K562 (cell line): Measurements from ENCODE around the gene OLIG3. TPM values are rescaled to one million over a fixed set of nuclear protein-coding genes. Genes with fewer than 3 reads are reported as not detected.

ENCODE experiments used
- ATAC-seq: fragments of 200-7000 bp; cut with Tn5 transposase; 3 replicates; pipeline ENCODE4 v1.9.1; 2020; ENCODE audit warnings: moderate library complexity
- BruUV-seq: library from RNA; stranded (reverse); fragments of 400-500 nt; replicated peaks from 2 replicates; lab custom pipeline; 2021; lab: Mats Ljungman, UMichigan
- CTCF ChIA-PET: fragments of 300-600 bp; formaldehyde crosslinking; extraction: SDS; loops from one replicate; lab custom pipeline; 2021; ENCODE audit warnings: low intra/inter-chr PET ratio; lab: Yijun Ruan, JAX
- POLR2A ChIA-PET: fragments of 300-600, 350-650 bp; sonication (Branson Sonifier 250); formaldehyde crosslinking; extraction: SDS; loops from one replicate; lab custom pipeline; 2021; ENCODE audit warnings: antibody characterized with exemption, inconsistent platforms; lab: Yijun Ruan, JAX
- DNase-seq, 4 experiments: peaks; one replicate each; pipeline versions ENCODE4 v3.0.0 to v3.0.0-alpha.2; 2011 to 2018; ENCODE audit warnings: low spot score in 3 of 4, mixed read lengths in 3 of 4; ENCODE audit errors: extremely low read depth in 1 of 4
- FAIRE-seq: peaks from 2 replicates; lab custom pipeline; 2011; peaks lifted over from hg19 to GRCh38; lab: Jason Lieb, UNC
- H2AFZ ChIP-seq: 2 replicates; pipeline ENCODE4 v1.6.0; 2011; ENCODE audit warnings: low read depth, low read length, control low read depth, inconsistent platforms
- H3K27ac ChIP-seq: fragments of 200-600 bp; 3 replicates; pipeline ENCODE4 v1.8.0; 2011; ENCODE audit warnings: low read depth, mild to moderate bottlenecking, control low read depth, inconsistent platforms, low read length, moderate library complexity, mixed read lengths; ENCODE audit errors: extremely low read depth
- H3K27me3 ChIP-seq, 2 experiments: fragments of 300-600 bp in 1 of 2; 2 replicates in 1 of 2; 3 replicates in 1 of 2; pipeline versions ENCODE4 v1.6.0 to v1.8.0; 2011; ENCODE audit warnings: inconsistent platforms in 2 of 2, low read length in 2 of 2, mild to moderate bottlenecking in 1 of 2, mixed read lengths in 1 of 2, moderate library complexity in 1 of 2; ENCODE audit not compliant: control insufficient read depth in 2 of 2, insufficient read depth in 2 of 2
- H3K36me3 ChIP-seq: fragments of 300-600 bp; 3 replicates; pipeline ENCODE4 v1.8.0; 2011; ENCODE audit warnings: mild to moderate bottlenecking, low read length, inconsistent platforms; ENCODE audit not compliant: control insufficient read depth, insufficient read depth
- H3K4me1 ChIP-seq, 2 experiments: fragments of 200-600 bp in 1 of 2; replicated peaks in 1 of 2; 2 replicates in 1 of 2; 3 replicates in 1 of 2; pipeline versions ENCODE4 v1.5.1 to v1.8.0; 2011; ENCODE audit warnings: inconsistent platforms in 2 of 2, low read length in 2 of 2, mild to moderate bottlenecking in 1 of 2, mixed read lengths in 1 of 2, moderate library complexity in 1 of 2; ENCODE audit not compliant: control insufficient read depth in 2 of 2, insufficient read depth in 2 of 2
- H3K4me2 ChIP-seq: 2 replicates; pipeline ENCODE4 v1.6.1; 2011; ENCODE audit warnings: low read length, control low read depth, inconsistent platforms, mixed read lengths; ENCODE audit not compliant: insufficient read depth
- H3K4me3 ChIP-seq: fragments of 200-600 bp; sonication (generic), shearing (Covaris generic); 2 replicates; pipeline ENCODE4 v1.5.1; 2016; ENCODE audit warnings: control low read depth, inconsistent platforms
- H3K79me2 ChIP-seq: fragments of 200-600 bp; 3 replicates; pipeline ENCODE4 v1.8.0; 2011; ENCODE audit warnings: low read length, inconsistent platforms; ENCODE audit not compliant: control insufficient read depth, insufficient read depth
- H3K9ac ChIP-seq, 2 experiments: 2 replicates each; pipeline versions ENCODE4 v1.6.0 to v1.6.1; 2011; ENCODE audit warnings: low read depth in 2 of 2, low read length in 2 of 2, control low read depth in 1 of 2, inconsistent platforms in 1 of 2, mild to moderate bottlenecking in 1 of 2, mixed read lengths in 1 of 2; ENCODE audit not compliant: insufficient read depth in 1 of 2
- H3K9me1 ChIP-seq: one replicate; pipeline ENCODE4 v1.6.0; 2011; ENCODE audit warnings: inconsistent platforms, mild to moderate bottlenecking, low read length, moderate library complexity; ENCODE audit not compliant: control insufficient read depth, insufficient read depth
- H3K9me3 ChIP-seq: replicated peaks from 2 replicates; pipeline ENCODE4 v1.5.1; 2011; ENCODE audit warnings: low read depth, low read length, inconsistent platforms; ENCODE audit not compliant: control insufficient read depth, insufficient read depth
- H4K20me1 ChIP-seq: replicated peaks from 2 replicates; pipeline ENCODE4 v1.6.1; 2011; ENCODE audit warnings: low read length, inconsistent platforms, mixed read lengths; ENCODE audit not compliant: control insufficient read depth, insufficient read depth
- FOXK2 ChIP-seq, 2 experiments: fragments of 450-650 bp; IDR thresholded peaks in 1 of 2; conservative IDR thresholded peaks in 1 of 2; 2 replicates each; pipeline ENCODE4 v1.6.1; 2016; ENCODE audit warnings: low read depth in 2 of 2, mild to moderate bottlenecking in 1 of 2
- GTF2E2 ChIP-seq: fragments of 200-800 bp; sonication (Bioruptor generic); IDR thresholded peaks from 2 replicates; pipeline ENCODE4 v1.6.1; 2016; ENCODE audit warnings: missing genetic modification characterization, missing compliant biosample characterization
- MYBL2 ChIP-seq, 2 experiments: fragments of 450-650 bp in 1 of 2; sonication (generic) in 1 of 2; formaldehyde crosslinking in 1 of 2; IDR thresholded peaks; 2 replicates each; pipeline versions ENCODE4 v1.6.1 to v1.8.1; 2017 to 2022; ENCODE audit warnings: borderline replicate concordance in 1 of 2, inconsistent platforms in 1 of 2, low read depth in 1 of 2, mild to moderate bottlenecking in 1 of 2, missing genetic modification reagents in 1 of 2, moderate library complexity in 1 of 2
- PATZ1 ChIP-seq: fragments of 250-450 bp; sonication (Bioruptor Pico); IDR thresholded peaks from 2 replicates; pipeline ENCODE4 v1.5.0; 2020; ENCODE audit warnings: mild to moderate bottlenecking, borderline replicate concordance
- PRPF4 ChIP-seq: fragments of 200-400 bp; formaldehyde crosslinking; IDR thresholded peaks from one replicate; pipeline ENCODE4 v1.6.1; 2017; ENCODE audit warnings: low read length, low read depth, mild to moderate bottlenecking; ENCODE audit not compliant: insufficient read depth, poor library complexity, severe bottlenecking
- SREBF2 ChIP-seq: sonication (generic); formaldehyde crosslinking; IDR thresholded peaks from 2 replicates; pipeline ENCODE4 v1.4.0; 2020; ENCODE audit warnings: mild to moderate bottlenecking, missing genetic modification reagents
- WGBS: fragments of 100-300 bp; shearing (Covaris generic); methylation state at CpG from one replicate; pipeline ENCODE4 v1.1.6; 2016; ENCODE audit warnings: low coverage, mixed read lengths; ENCODE audit not compliant: insufficient coverage; ENCODE audit errors: missing lambda C conversion rate; 5-methylcytosine and 5-hydroxymethylcytosine counted together
- in situ Hi-C: fragments of 300-500 bp; cut with MboI; formaldehyde crosslinking; loops from 4 replicates; pipeline ENCODE4 v1.15.0; 2018; ENCODE audit warnings: inconsistent platforms, mixed read lengths
- intact Hi-C: fragments of 100-400 bp; cut with micrococcal nuclease; formaldehyde crosslinking; loops from 2 replicates; pipeline ENCODE4 v1.14.2; 2022
- polyA plus RNA-seq, 8 experiments: library from polyadenylated mRNA; depleted of rRNA in 4 of 8; stranded (reverse) in 5 of 8; unstranded in 3 of 8; fragments of >200 nt; fragmentation: Nextera tagmentation in 2 of 8; fragmentation: Illumina TruSeq in 1 of 8; extraction: Ambion mirVana in 2 of 8; extraction: Trizol in 1 of 8; gene quantifications; 2 replicates each; pipeline versions ENCODE4 v1.2.1 to v1.2.3, GENCODE V29; 2011 to 2014; ENCODE audit warnings: inconsistent platforms in 1 of 8, missing spikeins in 1 of 8
- total RNA-seq, 7 experiments: library from RNA; depleted of rRNA in 6 of 7; stranded (reverse); fragments of >200 nt in 6 of 7; fragmentation: Illumina TruSeq in 2 of 7; extraction: Trizol in 2 of 7; gene quantifications; 2 replicates each; pipeline versions ENCODE4 v1.2.1 to v1.2.3, GENCODE V29; 2011 to 2021; ENCODE audit warnings: low replicate concordance in 1 of 7

Gene OLIG3
- total and polyA plus RNA-seq, 9 of the 15 experiments (the other 6 are each of a cell fraction or from before 2014, with no cell fraction given), result not detected

GRCh38 chr6:137542713-137543112 lies 48.5 kb upstream of the OLIG3 start:
- 0% methylated on average over 1 of the region's 1 CpG for WGBS
- Histone ChIP-seq H3K27me3 (no peaks in the 10 kb centered on the region), H3K27ac (no peak overlapping the region), H3K9me1 (no peaks in the 10 kb centered on the region), H3K36me3 (no peaks in the 10 kb centered on the region), H3K9me3 (no peaks in the 10 kb centered on the region), H3K4me2 (no peak overlapping the region), H2AFZ (no peak overlapping the region), H3K9ac (no peak overlapping the region), H3K4me1 (no peaks in the 10 kb centered on the region), H4K20me1 (no peaks in the 10 kb centered on the region), H3K4me3 (no peak overlapping the region), H3K79me2 (no peaks in the 10 kb centered on the region)
- FAIRE-seq (no peak), DNase-seq (no peak), ATAC-seq (no peak)
- no TSS peak for BruUV-seq
- POLR2A ChIA-PET, result no interaction called here
- TF ChIP-seq SREBF2 (CRISPR knock-in tag) (no peak), MYBL2 (IDR thresholded peaks at IDR 0.05; ENCODE audit: low read depth) (no peak), MYBL2 (CRISPR knock-in tag; IDR thresholded peaks at IDR 0.05; ENCODE audit: borderline replicate concordance) (no peak), PRPF4 (no peak), PATZ1 (CRISPR knock-in tag) (no peak), GTF2E2 (tag) (no peak), FOXK2 (conservative IDR thresholded peaks at IDR 0.05 in 1 of 2, IDR thresholded peaks at IDR 0.05 in 1 of 2; ENCODE audit: low read depth in 2 of 2) (no peak)
- in situ Hi-C loops (no loop called here), intact Hi-C loops (no loop called here)
- CTCF ChIA-PET, result no interaction called here
